Tongue (tissue), 2 donors: Measurements from ENCODE around the gene LSAMP. TPM values are rescaled to one million over a fixed set of nuclear protein-coding genes. Genes with fewer than 3 reads are reported as not detected.

Experiments used
- DNase-seq: peaks from one replicate; pipeline ENCODE4 v3.0.0-alpha.2; 2015
- total RNA-seq: library from RNA; depleted of rRNA; stranded (reverse); fragments of >200 nt; gene quantifications from one replicate; pipeline ENCODE4 v1.2.3, GENCODE V29; 2014

Gene LSAMP
- total RNA-seq, 1 donor from 2014 or later, result 7.7 TPM

GRCh38 chr3:115943579-115943978 lies 501.7 kb downstream of the LSAMP start:
- DNase-seq, result no peak

- DNase-seq, result no peak
Observed at GRCh38 chr3:115937054-115937453, 508.2 kb downstream of the LSAMP start.

- no peak for DNase-seq
Observed at GRCh38 chr3:115932807-115933206, 512.5 kb downstream of the LSAMP start.

- no peak for DNase-seq
Observed at GRCh38 chr3:115931581-115931980, 513.7 kb downstream of the LSAMP start.

GRCh38 chr3:115930922-115931321 lies 514.4 kb downstream of the LSAMP start:
- no peak for DNase-seq

GRCh38 chr3:115930168-115930567 lies 515.1 kb downstream of the LSAMP start:
- no peak for DNase-seq

GRCh38 chr3:115928376-115928775 lies 516.9 kb downstream of the LSAMP start:
- no peak for DNase-seq

- peak; percentile 30 for DNase-seq
Observed at GRCh38 chr3:115927197-115927596, 518.1 kb downstream of the LSAMP start.

- DNase-seq, result no peak
Observed at GRCh38 chr3:115922681-115923347, 522.5 kb downstream of the LSAMP start.

- no peak for DNase-seq
Observed at GRCh38 chr3:115921711-115922110, 523.6 kb downstream of the LSAMP start.

- DNase-seq, result no peak
Observed at GRCh38 chr3:115918900-115919299, 526.4 kb downstream of the LSAMP start.

GRCh38 chr3:115916866-115917265 lies 528.4 kb downstream of the LSAMP start:
- DNase-seq, result no peak

GRCh38 chr3:115915061-115915460 lies 530.2 kb downstream of the LSAMP start:
- no peak for DNase-seq

- DNase-seq, result no peak
Observed at GRCh38 chr3:115913069-115913686, 532.1 kb downstream of the LSAMP start.

GRCh38 chr3:115912372-115912771 lies 532.9 kb downstream of the LSAMP start:
- DNase-seq, result no peak

GRCh38 chr3:115905871-115906270 lies 539.4 kb downstream of the LSAMP start:
- DNase-seq, result no peak

GRCh38 chr3:115903843-115904242 lies 541.4 kb downstream of the LSAMP start:
- no peak for DNase-seq

GRCh38 chr3:115901008-115901407 lies 544.3 kb downstream of the LSAMP start:
- no peak for DNase-seq

- DNase-seq, result no peak
Observed at GRCh38 chr3:115899535-115899934, 545.8 kb downstream of the LSAMP start.

GRCh38 chr3:115898656-115899410 lies 546.5 kb downstream of the LSAMP start:
- DNase-seq, result no peak

- DNase-seq, result no peak
Observed at GRCh38 chr3:115891006-115891636, 554.2 kb downstream of the LSAMP start.

- DNase-seq, result no peak
Observed at GRCh38 chr3:115890579-115890978, 554.7 kb downstream of the LSAMP start.

GRCh38 chr3:115885621-115886020 lies 559.7 kb downstream of the LSAMP start:
- no peak for DNase-seq
